SJCRH30 (cell line): ENCODE measurements around the gene MICAL2. TPM values are rescaled to one million over a fixed set of nuclear protein-coding genes. Genes with fewer than 3 reads are reported as not detected.

ENCODE experiments used
- DNase-seq, 2 experiments: peaks; one replicate each; pipeline ENCODE4 v3.0.0-alpha.2; 2015 to 2020
- H3K27ac ChIP-seq: fragments of 250-450 bp; sonication (Bioruptor Pico); 2 replicates; pipeline ENCODE4 v1.5.1; 2020; ENCODE audit warnings: mild to moderate bottlenecking, moderate library complexity
- H3K27me3 ChIP-seq: fragments of 250-450 bp; sonication (Bioruptor Pico); 2 replicates; pipeline ENCODE4 v1.5.1; 2020; ENCODE audit warnings: mild to moderate bottlenecking, moderate library complexity
- H3K36me3 ChIP-seq: fragments of 250-450 bp; sonication (Bioruptor Pico); 2 replicates; pipeline ENCODE4 v1.5.1; 2020; ENCODE audit warnings: mild to moderate bottlenecking, moderate library complexity
- H3K4me1 ChIP-seq: fragments of 250-450 bp; sonication (Bioruptor Pico); 2 replicates; pipeline ENCODE4 v1.5.1; 2020; ENCODE audit warnings: mild to moderate bottlenecking, moderate library complexity
- H3K4me3 ChIP-seq: fragments of 250-450 bp; sonication (Bioruptor Pico); 2 replicates; pipeline ENCODE4 v1.5.1; 2020; ENCODE audit warnings: mild to moderate bottlenecking, moderate library complexity
- H3K9me3 ChIP-seq: fragments of 250-450 bp; sonication (Bioruptor Pico); replicated peaks from 2 replicates; pipeline ENCODE4 v1.5.1; 2020; ENCODE audit warnings: mild to moderate bottlenecking, moderate library complexity
- total RNA-seq: library from RNA; depleted of rRNA; stranded (reverse); fragments of >200 nt; shearing (Covaris generic); gene quantifications from 2 replicates; pipeline ENCODE4 v1.2.3, GENCODE V29; 2014

The MICAL2 gene
- total RNA-seq, 1 experiment from 2014 or later = 7.8 TPM

GRCh38 chr11:12114193-12115033 is 4.0 kb downstream of the MICAL2 start:
- no peak overlapping the region for H3K4me3 ChIP-seq
- peaks cover 8% of the 10 kb centered on the region; the same call in 1 of the 2 replicates for H3K4me1 ChIP-seq
- no peaks in the 10 kb centered on the region for H3K27me3 ChIP-seq
- H3K36me3 ChIP-seq = no peaks in the 10 kb centered on the region
- H3K27ac ChIP-seq = no peak overlapping the region
- DNase-seq = peak; percentile 25 to 42
- no peaks in the 10 kb centered on the region for H3K9me3 ChIP-seq

GRCh38 chr11:12116425-12117032 is 6.1 kb downstream of the MICAL2 start:
- Histone ChIP-seq H3K4me3 (no peak overlapping the region), H3K9me3 (no peaks in the 10 kb centered on the region), H3K27ac (no peak overlapping the region), H3K27me3 (no peaks in the 10 kb centered on the region), H3K36me3 (no peaks in the 10 kb centered on the region), H3K4me1 (peaks cover 6% of the 10 kb centered on the region)
- DNase-seq = no peak

- no peaks in the 10 kb centered on the region for H3K9me3 ChIP-seq
- H3K36me3 ChIP-seq = no peaks in the 10 kb centered on the region
- H3K27ac ChIP-seq = no peak overlapping the region
- H3K4me3 ChIP-seq = no peak overlapping the region
- DNase-seq = no peak
- H3K27me3 ChIP-seq = no peaks in the 10 kb centered on the region
- H3K4me1 ChIP-seq = peaks cover 11% of the 10 kb centered on the region
Measured at GRCh38 chr11:12117200-12117599, 6.8 kb downstream of the MICAL2 start.

DNA sequence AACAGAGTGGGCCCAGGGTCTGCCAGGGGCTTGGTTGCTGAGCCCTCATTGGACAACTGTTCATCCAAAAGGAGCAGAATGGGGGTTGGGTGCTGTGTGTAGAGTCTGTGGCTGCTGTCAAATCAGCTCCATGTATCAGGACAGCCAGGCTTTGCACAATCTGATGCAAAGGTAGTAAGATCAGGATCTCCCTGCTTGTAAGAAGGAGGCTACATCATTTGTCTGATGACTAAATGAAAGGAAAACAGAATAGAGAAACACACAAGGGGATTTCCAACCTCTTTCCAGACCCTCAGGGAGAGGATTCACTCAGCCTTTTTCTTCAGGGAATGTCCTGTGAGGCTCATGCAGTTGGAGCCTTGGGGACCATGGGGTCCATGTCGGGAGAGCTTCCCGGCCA is 7.2 kb downstream of the MICAL2 start:
- DNase-seq = no peak
- no peak overlapping the region for H3K4me3 ChIP-seq
- peaks cover 15% of the 10 kb centered on the region for H3K4me1 ChIP-seq
- H3K27me3 ChIP-seq = no peaks in the 10 kb centered on the region
- no peak overlapping the region for H3K27ac ChIP-seq
- H3K36me3 ChIP-seq = no peaks in the 10 kb centered on the region
- no peaks in the 10 kb centered on the region for H3K9me3 ChIP-seq

- no peak overlapping the region for H3K27ac ChIP-seq
- H3K4me3 ChIP-seq = no peak overlapping the region
- peaks cover 28% of the 10 kb centered on the region for H3K4me1 ChIP-seq
- no peaks in the 10 kb centered on the region for H3K27me3 ChIP-seq
- DNase-seq = no peak
- no peaks in the 10 kb centered on the region for H3K36me3 ChIP-seq
- no peaks in the 10 kb centered on the region for H3K9me3 ChIP-seq
Measured at GRCh38 chr11:12118949-12119348, 8.6 kb downstream of the MICAL2 start.

- Histone ChIP-seq H3K9me3 (no peaks in the 10 kb centered on the region), H3K27ac (no peak overlapping the region), H3K4me3 (no peak overlapping the region), H3K36me3 (no peaks in the 10 kb centered on the region), H3K4me1 (peaks cover 34% of the 10 kb centered on the region), H3K27me3 (no peaks in the 10 kb centered on the region)
- DNase-seq = no peak
Measured at GRCh38 chr11:12119502-12119901, 9.1 kb downstream of the MICAL2 start.

GRCh38 chr11:12120031-12121008 is 9.9 kb downstream of the MICAL2 start:
- Histone ChIP-seq H3K36me3 (no peaks in the 10 kb centered on the region), H3K4me3 (no peak overlapping the region), H3K9me3 (no peaks in the 10 kb centered on the region), H3K27me3 (no peaks in the 10 kb centered on the region), H3K27ac (no peak overlapping the region), H3K4me1 (peaks cover 41% of the 10 kb centered on the region)
- no peak for DNase-seq

GRCh38 chr11:12121011-12121410 is 10.6 kb downstream of the MICAL2 start:
- H3K4me1 ChIP-seq = peaks cover 41% of the 10 kb centered on the region
- no peaks in the 10 kb centered on the region for H3K9me3 ChIP-seq
- no peak overlapping the region for H3K4me3 ChIP-seq
- H3K36me3 ChIP-seq = no peaks in the 10 kb centered on the region
- H3K27ac ChIP-seq = no peak overlapping the region
- DNase-seq = no peak
- H3K27me3 ChIP-seq = no peaks in the 10 kb centered on the region

- Histone ChIP-seq H3K36me3 (no peaks in the 10 kb centered on the region), H3K4me1 (peaks cover 41% of the 10 kb centered on the region), H3K9me3 (no peaks in the 10 kb centered on the region), H3K27me3 (no peaks in the 10 kb centered on the region), H3K27ac (no peak overlapping the region), H3K4me3 (no peak overlapping the region)
- peak; percentile 55 to 75 for DNase-seq
Measured at GRCh38 chr11:12121517-12121916, 11.1 kb downstream of the MICAL2 start.

- Histone ChIP-seq H3K27ac (no peak overlapping the region), H3K4me3 (no peak overlapping the region), H3K9me3 (no peaks in the 10 kb centered on the region), H3K36me3 (no peaks in the 10 kb centered on the region), H3K27me3 (no peaks in the 10 kb centered on the region), H3K4me1 (peaks cover 41% of the 10 kb centered on the region)
- DNase-seq = peak in 1 of 2 experiments; percentile 47
Measured at GRCh38 chr11:12122083-12122482, 11.7 kb downstream of the MICAL2 start.

DNA sequence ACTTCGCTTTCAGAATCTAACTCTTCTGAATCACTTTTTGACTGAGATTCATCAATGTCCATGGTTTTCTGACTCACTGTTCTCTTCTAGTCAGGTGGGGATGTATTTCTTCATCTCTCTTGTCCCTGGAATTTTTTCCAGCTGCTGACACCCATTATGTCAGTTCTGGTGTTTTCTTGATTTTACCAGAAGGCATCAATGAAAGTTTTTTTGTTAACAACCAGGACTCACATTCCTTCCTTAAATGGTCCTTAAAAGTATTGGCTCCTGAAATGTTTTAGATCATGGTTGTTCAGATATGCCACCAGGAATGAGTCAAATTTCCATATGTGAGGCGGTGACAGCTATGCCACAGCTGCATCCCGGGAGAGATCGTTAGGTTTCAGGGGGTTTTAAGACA is 12.9 kb downstream of the MICAL2 start:
- Histone ChIP-seq H3K36me3 (no peaks in the 10 kb centered on the region), H3K4me1 (peaks cover 41% of the 10 kb centered on the region), H3K9me3 (no peaks in the 10 kb centered on the region), H3K27me3 (no peaks in the 10 kb centered on the region), H3K4me3 (no peak overlapping the region), H3K27ac (peak overlapping the region; percentile 62)
- peak in 1 of 2 experiments; percentile 59 for DNase-seq

- Histone ChIP-seq H3K27me3 (no peaks in the 10 kb centered on the region), H3K27ac (peak overlapping the region; percentile 62)
Measured at GRCh38 chr11:12123799-12124198, 13.4 kb downstream of the MICAL2 start.

DNA sequence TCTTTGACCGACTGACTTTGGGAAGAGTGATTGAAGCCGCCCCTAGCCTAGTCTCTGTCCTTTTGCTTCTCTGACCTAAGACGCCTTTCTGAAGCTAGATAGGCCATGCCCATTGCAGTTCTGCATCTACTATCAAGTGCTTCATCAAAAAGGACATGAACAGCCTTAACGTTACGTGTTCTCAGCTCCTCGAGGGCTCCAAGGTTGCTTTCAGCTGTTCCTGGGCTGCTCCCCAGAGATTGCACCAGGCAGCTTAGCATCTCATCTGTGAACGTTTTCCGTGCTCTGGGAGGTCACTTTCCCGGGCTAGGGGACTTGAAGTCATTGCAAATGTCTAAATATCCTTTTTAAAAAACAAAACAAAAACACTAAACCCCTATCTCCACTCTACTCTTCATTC is 13.9 kb downstream of the MICAL2 start:
- Histone ChIP-seq H3K4me1 (peaks cover 41% of the 10 kb centered on the region), H3K27ac (peak overlapping the region; percentile 62; the same call in 1 of the 2 replicates), H3K27me3 (no peaks in the 10 kb centered on the region), H3K9me3 (no peaks in the 10 kb centered on the region), H3K4me3 (no peak overlapping the region), H3K36me3 (no peaks in the 10 kb centered on the region)
- peak in 1 of 2 experiments; percentile 36 for DNase-seq

More at GRCh38 chr11:12123799-12124198, 13.4 kb downstream of the MICAL2 start:
- no peaks in the 10 kb centered on the region for H3K9me3 ChIP-seq
- no peak overlapping the region for H3K4me3 ChIP-seq
- H3K4me1 ChIP-seq = peaks cover 41% of the 10 kb centered on the region
- DNase-seq = peak in 1 of 2 experiments; percentile 34
- no peaks in the 10 kb centered on the region for H3K36me3 ChIP-seq

DNA sequence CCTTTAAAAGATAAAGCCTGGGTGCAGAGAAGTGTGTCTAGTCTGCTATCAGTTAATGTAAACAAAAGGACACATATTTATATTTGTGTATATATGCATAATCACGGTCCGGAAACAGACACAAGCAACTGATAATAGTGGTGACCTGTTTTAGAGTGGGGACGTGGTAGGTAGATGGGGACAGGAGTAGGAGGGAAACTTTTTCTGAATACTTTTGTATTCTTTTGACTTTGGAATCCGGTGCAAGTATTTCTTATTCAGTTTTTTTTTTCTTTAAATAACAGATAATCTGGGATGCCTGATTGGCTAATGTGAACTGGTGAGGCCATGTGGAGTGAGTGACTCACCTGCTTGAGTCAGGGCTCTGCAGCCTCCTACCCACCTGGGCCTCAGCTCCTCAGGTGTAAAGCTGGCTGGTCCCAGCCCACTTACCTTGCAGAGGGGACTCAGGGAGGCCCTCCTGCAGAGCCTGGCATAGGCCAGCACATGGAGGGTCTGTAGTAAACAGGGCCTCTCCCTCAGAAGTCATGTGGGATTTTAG is 15.3 kb downstream of the MICAL2 start:
- peaks cover 41% of the 10 kb centered on the region for H3K4me1 ChIP-seq
- H3K27ac ChIP-seq = no peak overlapping the region
- DNase-seq = no peak
- no peaks in the 10 kb centered on the region for H3K27me3 ChIP-seq
- H3K9me3 ChIP-seq = no peaks in the 10 kb centered on the region
- H3K36me3 ChIP-seq = no peaks in the 10 kb centered on the region
- H3K4me3 ChIP-seq = no peak overlapping the region
